Esophagus mucosa (tissue), 1 donor: ENCODE measurements around the gene DAPK1. TPM values are rescaled to one million over a fixed set of nuclear protein-coding genes. Genes with fewer than 3 reads are reported as not detected.

Source experiments
- ATAC-seq: fragments of 200-7000 bp; cut with Tn5 transposase; one replicate; pipeline ENCODE4 v1.9.1; 2020
- total RNA-seq: library from RNA; stranded (reverse); gene quantifications from one replicate; pipeline ENCODE4 v1.2.4, GENCODE V29; 2023
- donor health status: DM: yes; HTN: yes; CAD: no.

The DAPK1 gene
- 5.4 TPM for total RNA-seq

GRCh38 chr9:87497604-87498045, at the start of gene DAPK1:
TSS of gene DAPK1 (plus strand) at chr9:87497867. CDS start at chr9:87499078, 1,211 bp downstream.
- ATAC-seq = peak; percentile 74

- ATAC-seq = no peak
Observed at GRCh38 chr9:87451149-87451548, 46.5 kb upstream of the DAPK1 start.

- ATAC-seq = no peak
Observed at GRCh38 chr9:87455407-87455806, 42.3 kb upstream of the DAPK1 start.

- no peak for ATAC-seq
Observed at GRCh38 chr9:87461256-87461655, 36.4 kb upstream of the DAPK1 start.

- ATAC-seq = no peak
Observed at GRCh38 chr9:87464110-87464991, 33.3 kb upstream of the DAPK1 start.

GRCh38 chr9:87464992-87465378, 32.7 kb upstream of the DAPK1 start:
- ATAC-seq = no peak

- no peak for ATAC-seq
Observed at GRCh38 chr9:87465816-87466215, 31.9 kb upstream of the DAPK1 start.

- no peak for ATAC-seq
Observed at GRCh38 chr9:87467187-87467586, 30.5 kb upstream of the DAPK1 start.

GRCh38 chr9:87469793-87470465, 27.7 kb upstream of the DAPK1 start:
- ATAC-seq = no peak

GRCh38 chr9:87471746-87472145, 25.9 kb upstream of the DAPK1 start:
- no peak for ATAC-seq

GRCh38 chr9:87475463-87475862, 22.2 kb upstream of the DAPK1 start:
- ATAC-seq = no peak

GRCh38 chr9:87478226-87478992, 19.3 kb upstream of the DAPK1 start:
- ATAC-seq = no peak

GRCh38 chr9:87479801-87480201, 17.9 kb upstream of the DAPK1 start:
- no peak for ATAC-seq

GRCh38 chr9:87481890-87482855, 15.5 kb upstream of the DAPK1 start:
- ATAC-seq = no peak

- ATAC-seq = no peak
Observed at GRCh38 chr9:87490225-87490624, 7.4 kb upstream of the DAPK1 start.

- ATAC-seq = no peak
Observed at GRCh38 chr9:87490907-87491306, 6.8 kb upstream of the DAPK1 start.

- no peak for ATAC-seq
Observed at GRCh38 chr9:87491523-87491922, 6.1 kb upstream of the DAPK1 start.

GRCh38 chr9:87492642-87493041, 5.0 kb upstream of the DAPK1 start:
- no peak for ATAC-seq

- no peak for ATAC-seq
Observed at GRCh38 chr9:87494970-87495471, 2.6 kb upstream of the DAPK1 start.

- no peak for ATAC-seq
Observed at GRCh38 chr9:87497080-87497603, 525 bp upstream of the DAPK1 start.

- ATAC-seq = peak; percentile 40
Observed at GRCh38 chr9:87498046-87498810, 561 bp downstream of the DAPK1 start.
